HCT116 (cell line): ENCODE results near the gene SLC15A2.

Source experiments
- EGR1 ChIP-seq: IDR thresholded peaks from 2 replicates; pipeline ENCODE4 v1.6.1; 2012; ENCODE audit warnings: low read depth
- EZH2phosphoT487 ChIP-seq: fragments of 200-600 bp; IDR thresholded peaks from 2 replicates; pipeline ENCODE4 v1.6.1; 2018; ENCODE audit warnings: antibody characterized with exemption, borderline replicate concordance
- POLR2A ChIP-seq: IDR thresholded peaks from 2 replicates; pipeline ENCODE4 v1.7.0; 2011; ENCODE audit warnings: borderline replicate concordance; ENCODE audit not compliant: insufficient read depth, insufficient read length; ENCODE audit errors: extremely low read depth
- POLR2AphosphoS5 ChIP-seq: IDR thresholded peaks from 2 replicates; pipeline ENCODE4 v1.6.1; 2011; ENCODE audit warnings: mild to moderate bottlenecking, low read depth, low read length, moderate library complexity
- SRF ChIP-seq: IDR thresholded peaks from 2 replicates; pipeline ENCODE4 v1.6.1; 2012; ENCODE audit warnings: low read depth
- TCF7L2 ChIP-seq: IDR thresholded peaks from 2 replicates; pipeline ENCODE4 v1.7.0; 2011; ENCODE audit warnings: borderline replicate concordance, inconsistent platforms; ENCODE audit not compliant: insufficient read depth, insufficient read length; ENCODE audit errors: extremely low read depth
- YY1 ChIP-seq: IDR thresholded peaks from 2 replicates; pipeline ENCODE4 v1.6.1; 2011; ENCODE audit warnings: low read length, low read depth, moderate library complexity, mild to moderate bottlenecking; ENCODE audit not compliant: insufficient replicate concordance; ENCODE audit errors: extremely low read depth
- ZBTB33 ChIP-seq: IDR thresholded peaks from 2 replicates; pipeline ENCODE4 v1.6.1; 2011; ENCODE audit warnings: mild to moderate bottlenecking, low read length, moderate library complexity; ENCODE audit not compliant: insufficient replicate concordance; ENCODE audit errors: extremely low read depth
- TF ChIP-seq, protein P1 (sequence below), 3 experiments: fragments of 200-600 bp in 1 of 3; sonication (generic) in 1 of 3; IDR thresholded peaks in 2 of 3; conservative IDR thresholded peaks in 1 of 3; 2 replicates each; pipeline ENCODE4 v1.5.1; 2012 to 2017; ENCODE audit warnings: low read depth in 2 of 3, low read length in 2 of 3, antibody characterized with exemption in 1 of 3, borderline replicate concordance in 1 of 3, control low read depth in 1 of 3, mild to moderate bottlenecking in 1 of 3, mixed read lengths in 1 of 3, mixed run types in 1 of 3, moderate library complexity in 1 of 3; ENCODE audit not compliant: insufficient read depth in 1 of 3

DNA sequence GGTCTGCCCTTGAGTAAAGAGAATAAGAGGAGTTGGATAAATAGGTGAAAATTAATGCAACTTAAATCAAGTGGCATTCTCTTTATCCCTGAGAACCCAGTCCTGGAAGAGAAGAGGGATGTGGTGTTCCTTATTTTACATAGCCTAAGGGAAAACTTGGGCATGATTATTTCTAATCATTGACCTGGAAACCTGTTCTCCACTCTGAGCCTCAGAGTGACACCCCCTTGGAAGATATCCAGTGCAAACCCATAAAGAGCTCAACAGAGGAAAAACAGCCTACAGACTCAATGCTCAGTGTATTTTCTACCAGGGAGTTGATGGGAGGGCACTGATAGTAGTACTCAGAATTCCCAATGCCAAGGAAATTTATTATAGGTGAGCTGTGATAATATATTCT is 22.0 kb downstream of the SLC15A2 start:
- TF ChIP-seq, protein P1, sequence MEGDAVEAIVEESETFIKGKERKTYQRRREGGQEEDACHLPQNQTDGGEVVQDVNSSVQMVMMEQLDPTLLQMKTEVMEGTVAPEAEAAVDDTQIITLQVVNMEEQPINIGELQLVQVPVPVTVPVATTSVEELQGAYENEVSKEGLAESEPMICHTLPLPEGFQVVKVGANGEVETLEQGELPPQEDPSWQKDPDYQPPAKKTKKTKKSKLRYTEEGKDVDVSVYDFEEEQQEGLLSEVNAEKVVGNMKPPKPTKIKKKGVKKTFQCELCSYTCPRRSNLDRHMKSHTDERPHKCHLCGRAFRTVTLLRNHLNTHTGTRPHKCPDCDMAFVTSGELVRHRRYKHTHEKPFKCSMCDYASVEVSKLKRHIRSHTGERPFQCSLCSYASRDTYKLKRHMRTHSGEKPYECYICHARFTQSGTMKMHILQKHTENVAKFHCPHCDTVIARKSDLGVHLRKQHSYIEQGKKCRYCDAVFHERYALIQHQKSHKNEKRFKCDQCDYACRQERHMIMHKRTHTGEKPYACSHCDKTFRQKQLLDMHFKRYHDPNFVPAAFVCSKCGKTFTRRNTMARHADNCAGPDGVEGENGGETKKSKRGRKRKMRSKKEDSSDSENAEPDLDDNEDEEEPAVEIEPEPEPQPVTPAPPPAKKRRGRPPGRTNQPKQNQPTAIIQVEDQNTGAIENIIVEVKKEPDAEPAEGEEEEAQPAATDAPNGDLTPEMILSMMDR (IDR thresholded peaks at IDR 0.05 in 2 of 3, conservative IDR thresholded peaks at IDR 0.05 in 1 of 3; ENCODE audit: borderline replicate concordance in 1 of 3, insufficient read depth in 1 of 3, low read depth in 2 of 3, low read length in 2 of 3) = no peak
- TF ChIP-seq EZH2phosphoT487 = no peak
- TF ChIP-seq ZBTB33 = no peak
- no peak for TF ChIP-seq EGR1
- no peak for TF ChIP-seq POLR2AphosphoS5
- no peak for TF ChIP-seq TCF7L2
- TF ChIP-seq POLR2A = no peak
- no peak for TF ChIP-seq YY1
- TF ChIP-seq SRF = no peak
